IPS-18c (cell line): ENCODE measurements around the gene ARHGEF7.

Source experiments
- H3K4me3 ChIP-seq: 2 replicates; pipeline ENCODE4 v1.7.0; 2013; ENCODE audit warnings: low read depth, mild to moderate bottlenecking, low read length, moderate library complexity; ENCODE audit not compliant: insufficient read depth
- H3K9me3 ChIP-seq: one replicate; pipeline ENCODE4 v1.6.1; 2013; ENCODE audit warnings: mild to moderate bottlenecking, low read length, moderate library complexity; ENCODE audit not compliant: control insufficient read depth, insufficient read depth

The ARHGEF7 gene

DNA sequence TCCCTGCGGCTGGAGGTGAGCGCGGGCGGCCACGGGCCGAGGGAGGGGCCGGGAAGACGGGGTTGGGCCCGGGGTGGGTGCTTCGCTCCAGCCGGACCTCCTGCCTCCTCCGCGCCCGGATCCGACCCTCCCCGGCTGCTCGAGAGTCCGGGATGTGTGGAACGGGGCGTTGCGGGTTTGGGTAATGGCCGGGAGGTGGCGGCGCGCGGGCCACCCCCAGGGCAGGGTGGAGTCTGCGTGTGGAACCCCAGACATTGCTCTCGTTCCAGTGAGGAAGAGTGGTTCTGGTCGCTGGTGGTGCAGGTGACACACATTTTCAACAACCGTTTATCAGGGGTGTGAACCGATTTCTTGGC lies 38.8 kb downstream of the ARHGEF7 start:
- Histone ChIP-seq H3K9me3 (no peaks in the 10 kb centered on the region), H3K4me3 (peak overlapping the region; percentile 87)

DNA sequence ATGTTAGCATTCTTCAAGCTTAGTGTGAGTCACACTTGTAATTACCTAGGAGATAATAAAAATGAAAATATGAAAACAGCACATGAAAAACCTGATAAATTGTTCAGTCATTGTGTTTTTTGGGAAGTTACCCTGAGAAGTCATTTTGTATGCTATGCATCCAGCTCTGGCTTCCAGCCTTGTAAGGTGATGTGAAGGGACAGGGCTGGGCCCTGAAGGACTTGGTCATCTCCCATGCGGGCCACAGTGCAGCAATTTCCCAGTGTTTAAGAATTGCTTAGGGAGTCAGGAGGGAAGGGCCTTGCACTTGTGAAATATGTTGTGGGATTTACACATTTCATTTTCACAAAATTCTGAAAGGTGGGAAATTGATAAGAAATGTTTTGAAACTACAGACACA lies 41.3 kb downstream of the ARHGEF7 start:
- no peaks in the 10 kb centered on the region for H3K9me3 ChIP-seq
- no peak overlapping the region for H3K4me3 ChIP-seq

DNA sequence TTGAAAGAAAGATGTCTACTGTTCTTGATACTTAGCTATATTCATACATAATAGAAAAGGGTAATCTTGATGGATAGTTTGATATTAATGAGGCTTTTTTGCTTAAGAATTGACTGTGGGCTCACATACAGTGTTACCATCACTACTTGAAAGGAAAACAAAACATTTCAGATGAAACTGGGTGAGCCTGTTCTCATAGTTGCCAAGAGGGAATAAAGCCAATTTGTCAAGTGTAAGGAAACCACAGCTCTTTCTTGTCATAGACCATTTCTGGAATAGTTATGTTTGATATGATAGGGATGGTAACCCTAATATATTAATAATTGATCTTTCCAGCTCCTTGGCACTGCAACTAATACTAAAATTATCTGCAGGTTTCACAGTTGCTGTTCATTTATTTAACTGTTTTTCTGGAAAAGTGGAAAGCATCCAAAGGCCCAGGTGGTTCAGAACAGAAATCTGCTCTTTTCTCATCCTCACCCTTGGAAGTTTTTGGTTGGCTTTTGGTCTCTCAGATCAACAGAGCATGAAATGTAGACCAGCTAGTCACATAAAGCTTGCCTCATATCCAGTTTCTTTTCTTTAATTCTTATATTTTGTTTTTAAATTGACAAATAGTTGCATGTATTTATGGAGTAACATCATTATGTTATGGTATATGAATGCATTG lies 43.2 kb downstream of the ARHGEF7 start:
- Histone ChIP-seq H3K9me3 (no peaks in the 10 kb centered on the region), H3K4me3 (no peak overlapping the region)

DNA sequence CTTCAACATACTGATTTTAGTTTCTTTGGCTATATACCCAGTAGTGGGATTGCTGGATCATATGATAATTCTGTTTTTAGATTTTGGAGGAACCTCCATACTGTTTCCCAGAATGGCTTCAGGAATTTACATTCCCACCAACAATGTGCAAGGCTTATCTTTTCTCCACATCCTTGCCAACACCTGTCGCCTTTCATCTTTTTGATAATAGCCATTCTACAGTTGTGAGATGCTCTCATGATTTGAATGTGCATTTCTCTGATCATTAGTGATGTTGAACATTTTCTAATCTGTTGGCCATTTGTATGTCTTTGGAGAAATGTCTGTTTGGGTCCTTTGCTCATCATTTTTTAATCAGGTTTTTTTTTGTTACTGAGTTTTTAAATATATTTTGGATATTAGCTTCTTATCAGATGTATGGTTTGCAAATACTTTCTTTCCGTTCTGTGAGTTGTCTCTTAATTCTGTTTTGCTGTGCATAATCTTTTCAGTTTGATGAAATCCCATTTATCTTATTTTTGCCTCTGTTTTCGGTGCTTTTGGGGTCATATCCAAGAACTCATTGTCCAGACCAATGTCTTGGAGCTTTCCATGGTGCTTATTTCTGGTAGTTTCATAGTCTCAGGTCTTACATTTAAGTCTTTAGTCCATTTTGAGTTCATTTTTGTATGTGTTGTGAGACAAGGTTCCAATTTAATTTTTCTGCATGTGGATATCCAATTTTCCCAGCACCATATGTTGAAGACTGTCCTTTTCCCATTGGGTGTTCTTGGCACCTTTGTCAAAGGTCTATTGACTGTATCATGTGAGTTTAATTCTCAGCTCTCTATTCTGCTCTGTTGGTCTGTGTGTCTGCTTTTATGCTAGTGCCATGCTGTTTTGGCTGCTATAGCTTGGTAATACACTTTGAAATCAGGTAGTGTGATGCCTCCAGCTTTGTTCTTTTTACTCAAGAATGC lies 44.5 kb downstream of the ARHGEF7 start:
- no peaks in the 10 kb centered on the region for H3K9me3 ChIP-seq
- no peak overlapping the region for H3K4me3 ChIP-seq

DNA sequence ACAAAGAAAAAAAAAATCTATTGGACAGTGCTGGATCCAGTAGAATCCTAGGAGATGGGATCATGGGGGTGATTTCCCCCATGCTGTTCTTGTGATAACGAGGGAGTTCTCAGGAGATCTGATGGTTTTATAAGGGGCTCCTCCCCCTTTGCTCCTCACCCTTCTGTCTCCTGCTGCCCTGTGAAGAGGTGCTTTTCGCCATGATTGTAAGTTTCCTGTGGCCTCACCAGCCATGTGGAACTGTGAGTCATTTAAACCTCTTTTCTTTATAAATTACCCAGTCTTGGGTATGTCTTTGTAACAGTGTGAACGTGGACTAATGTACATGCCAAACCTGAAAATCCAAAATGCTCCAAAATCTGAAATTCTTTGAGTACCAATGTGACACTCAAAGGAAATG lies 45.5 kb downstream of the ARHGEF7 start:
- H3K9me3 ChIP-seq, result no peaks in the 10 kb centered on the region
- no peak overlapping the region for H3K4me3 ChIP-seq

DNA sequence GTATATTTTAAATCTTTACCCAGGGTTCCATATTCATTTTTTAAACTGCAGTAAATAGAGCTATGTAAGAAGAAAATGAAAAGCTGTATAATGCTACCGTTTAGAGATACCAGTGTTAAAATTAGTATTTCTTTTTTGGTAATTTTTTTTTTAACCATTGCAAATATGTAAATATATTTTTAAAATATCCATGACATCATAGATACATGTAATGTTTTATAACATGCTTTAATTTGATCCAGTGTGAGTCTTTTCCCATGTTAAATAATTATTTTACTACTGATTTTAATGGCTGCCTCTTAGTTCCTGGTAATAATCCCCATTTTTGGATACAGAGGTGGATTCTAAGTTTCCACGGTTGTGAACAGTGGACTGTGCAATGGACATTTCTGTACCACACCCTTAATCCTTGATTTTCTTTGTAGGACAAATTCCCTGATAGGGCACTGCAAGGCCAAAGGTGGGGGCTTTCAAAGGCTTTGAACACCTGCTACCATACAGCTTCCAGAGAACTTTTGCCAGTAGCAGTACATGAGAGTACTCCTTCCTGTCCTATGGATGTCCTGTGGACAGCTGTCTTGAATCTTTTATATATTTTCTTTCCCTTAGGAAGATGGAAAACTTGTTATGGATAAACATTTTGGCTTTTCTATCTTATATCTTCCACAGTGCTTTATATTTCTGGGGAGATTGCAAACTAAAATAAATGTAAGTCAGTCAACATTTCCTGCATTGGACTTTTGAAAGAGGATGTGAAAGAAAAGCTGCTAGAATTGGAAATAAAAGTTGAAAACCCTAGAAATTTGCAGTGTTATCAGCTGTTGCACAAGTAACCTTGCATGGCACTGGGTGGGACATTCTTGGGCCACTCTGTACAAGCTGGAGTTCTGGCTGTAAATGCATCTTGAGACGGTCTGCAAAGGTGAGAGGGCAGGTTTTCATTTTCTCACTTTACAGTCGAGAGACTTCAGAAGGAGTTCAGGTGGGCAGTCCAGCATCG lies 46.8 kb downstream of the ARHGEF7 start:
- Histone ChIP-seq H3K4me3 (no peak overlapping the region), H3K9me3 (no peaks in the 10 kb centered on the region)

DNA sequence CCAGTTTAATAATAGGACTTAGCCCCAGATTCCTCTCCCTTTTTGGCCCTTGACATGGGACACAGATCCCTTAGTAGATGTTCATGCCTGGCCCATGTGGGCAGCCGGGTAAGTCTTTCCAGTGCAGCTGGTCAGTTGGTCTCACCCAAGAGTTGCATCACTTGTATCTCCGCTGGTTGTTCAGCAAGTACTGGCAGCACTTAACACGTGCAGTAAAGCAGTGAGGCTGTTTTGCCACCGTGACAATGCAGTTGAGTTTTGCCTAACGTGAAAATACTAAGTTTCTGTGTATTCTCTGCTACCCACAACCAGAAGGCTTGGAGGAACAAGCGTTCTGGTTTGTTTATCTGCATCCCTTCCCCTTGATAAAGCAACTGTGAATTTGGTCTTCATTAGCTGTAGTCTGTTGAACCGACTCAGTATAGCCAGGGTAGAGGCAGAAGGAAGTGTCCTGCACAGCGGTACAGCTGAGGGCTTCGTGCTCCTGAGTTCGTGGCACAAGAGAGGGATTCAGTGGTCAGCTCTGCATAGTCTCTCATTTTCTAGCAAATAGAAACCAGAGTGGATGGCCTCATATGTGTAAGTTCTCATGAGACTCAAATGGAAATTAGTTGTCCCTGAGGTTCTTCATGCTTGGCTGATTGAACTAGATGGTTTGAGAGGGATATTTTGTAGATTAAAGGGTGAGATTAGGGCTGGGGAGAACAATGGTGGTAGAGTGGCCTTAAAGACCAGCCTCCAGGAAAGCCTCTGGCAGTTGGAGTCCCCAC lies 50.3 kb downstream of the ARHGEF7 start:
- H3K9me3 ChIP-seq, result no peaks in the 10 kb centered on the region

DNA sequence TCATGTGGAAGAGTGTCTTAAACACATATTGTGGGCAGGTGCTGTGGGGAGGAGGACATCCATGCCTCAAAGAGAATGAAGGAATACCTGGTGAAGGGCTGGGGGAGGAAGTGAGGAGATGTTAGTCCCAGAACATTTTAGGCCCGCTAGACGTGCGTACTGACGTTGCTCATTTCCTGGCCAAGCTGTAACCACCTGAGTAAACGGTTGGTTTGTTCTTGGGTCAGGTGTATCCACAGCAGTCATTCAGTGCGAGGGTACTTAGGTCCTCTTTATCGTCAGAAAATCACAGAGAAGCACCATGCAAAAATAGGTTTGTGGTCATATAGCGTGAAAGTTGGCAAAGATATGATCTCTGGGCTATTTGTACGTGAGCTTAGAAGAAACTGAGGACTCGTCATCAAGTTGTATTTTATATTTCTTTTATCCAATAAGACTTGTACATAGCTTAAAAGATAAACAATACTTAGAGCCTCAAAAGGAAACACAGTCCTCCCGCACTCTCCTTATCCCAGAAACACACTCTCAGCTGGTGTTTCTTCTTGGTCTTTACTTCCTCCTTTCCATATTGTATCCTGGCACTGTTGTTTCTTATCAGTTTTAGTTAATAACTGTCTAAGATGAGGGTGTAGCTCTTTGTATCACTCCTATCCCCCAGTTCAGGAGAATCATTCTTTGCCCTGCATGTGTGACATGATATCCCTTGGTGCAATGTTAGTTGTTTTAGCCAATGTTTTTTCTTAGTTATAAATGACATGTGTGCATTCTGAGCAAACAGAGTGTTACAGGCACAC lies 52.0 kb downstream of the ARHGEF7 start:
- H3K4me3 ChIP-seq, result no peak overlapping the region
- no peaks in the 10 kb centered on the region for H3K9me3 ChIP-seq

More for the DNA sequence above, 50.3 kb downstream of the ARHGEF7 start:
- H3K4me3 ChIP-seq, result no peak overlapping the region

DNA sequence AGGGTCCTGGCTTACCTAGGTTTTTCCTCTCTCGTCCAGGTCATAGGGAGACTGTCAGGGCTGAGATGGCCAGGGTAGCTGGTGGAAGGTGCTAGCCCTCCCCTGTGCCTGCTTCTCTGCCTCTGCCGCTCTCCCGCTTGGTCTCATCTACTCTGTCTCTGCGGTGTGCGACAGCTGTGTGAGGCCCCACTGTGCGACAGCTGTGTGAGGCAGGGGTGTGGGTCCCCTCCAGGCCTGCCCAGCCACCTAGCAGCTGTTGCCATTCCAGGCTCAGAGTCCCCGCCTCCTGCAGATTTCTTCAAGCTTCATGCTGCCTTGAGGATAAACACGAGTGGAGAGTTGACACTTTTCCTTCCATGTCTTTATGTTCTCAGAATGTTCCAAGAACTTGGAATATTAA lies 53.0 kb downstream of the ARHGEF7 start:
- H3K4me3 ChIP-seq, result no peak overlapping the region
- no peaks in the 10 kb centered on the region for H3K9me3 ChIP-seq

DNA sequence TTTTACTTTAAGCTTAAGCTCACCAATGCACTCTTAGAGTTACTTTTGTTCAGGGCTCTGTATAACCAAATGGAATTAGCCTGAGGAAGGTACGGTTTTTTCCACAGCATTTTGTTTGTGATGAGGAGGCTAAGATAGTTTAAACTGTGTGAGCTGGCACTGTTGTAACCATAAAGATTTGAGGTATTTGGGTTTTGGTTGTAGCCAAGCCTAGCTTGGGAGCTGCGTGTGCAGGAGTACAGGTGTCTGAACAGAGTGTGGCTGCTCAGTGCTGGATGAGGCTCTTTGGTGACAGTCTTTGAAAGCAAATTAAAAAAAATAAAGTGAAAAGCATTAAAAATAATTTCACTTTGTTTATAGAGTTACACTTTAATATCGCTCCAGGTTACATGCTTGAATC lies 56.0 kb downstream of the ARHGEF7 start:
- Histone ChIP-seq H3K4me3 (no peak overlapping the region), H3K9me3 (no peaks in the 10 kb centered on the region)

DNA sequence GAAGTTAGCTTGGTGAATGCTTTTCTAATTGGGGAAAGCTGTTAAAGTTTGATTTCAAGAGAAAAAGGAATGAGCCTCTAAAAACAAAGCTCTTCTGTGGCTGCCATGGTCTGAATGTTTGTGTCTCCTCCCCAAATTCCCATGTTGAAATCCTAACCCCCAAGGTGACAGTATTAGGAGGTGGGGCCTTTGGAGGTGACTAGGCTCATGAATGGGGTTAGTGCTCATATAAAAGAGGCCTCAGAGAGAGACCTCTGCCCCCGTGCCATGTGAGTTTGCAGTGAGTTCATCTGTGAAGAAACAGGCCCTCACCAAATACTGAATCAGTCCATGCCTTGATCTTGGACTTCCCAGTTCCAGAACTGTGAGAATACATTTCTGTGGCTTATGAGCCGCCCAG lies 56.5 kb downstream of the ARHGEF7 start:
- Histone ChIP-seq H3K4me3 (no peak overlapping the region), H3K9me3 (no peaks in the 10 kb centered on the region)

DNA sequence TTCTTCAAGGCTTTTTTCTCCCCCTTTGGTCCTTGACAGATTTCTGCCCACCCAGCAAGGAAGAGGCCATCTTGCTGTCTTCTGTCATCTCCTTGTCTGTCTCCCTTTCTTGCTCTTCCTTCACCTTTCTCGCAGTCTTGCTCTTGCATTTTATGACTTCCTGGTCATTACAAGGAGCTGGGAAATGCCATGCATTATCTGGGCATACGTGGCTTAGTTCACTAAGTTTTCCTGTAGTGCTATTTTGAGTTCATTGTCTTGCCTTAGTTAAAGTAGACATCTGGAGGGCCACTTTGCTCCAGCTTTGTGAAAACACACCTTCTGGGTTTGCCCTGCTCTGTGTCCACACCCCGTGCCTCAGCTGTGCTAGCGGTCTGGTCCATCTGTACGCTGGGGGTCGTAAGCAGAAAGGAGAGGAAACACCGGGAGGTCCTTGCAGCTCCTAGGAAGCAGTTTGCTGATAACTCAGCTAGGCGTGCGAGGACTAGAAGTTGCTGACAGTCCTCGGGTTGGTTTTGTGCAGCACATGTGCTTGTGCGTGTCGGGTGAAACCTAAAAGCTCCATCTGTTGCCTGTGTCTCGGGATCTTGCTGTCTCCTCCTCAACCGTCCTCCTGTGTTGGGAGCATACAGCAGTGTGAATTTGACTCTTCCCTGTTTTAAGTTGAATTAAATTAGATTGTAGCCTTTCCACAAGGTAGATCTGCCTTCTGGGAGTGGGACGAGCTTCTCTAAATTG lies 59.4 kb downstream of the ARHGEF7 start:
- H3K4me3 ChIP-seq, result no peak overlapping the region
- no peaks in the 10 kb centered on the region for H3K9me3 ChIP-seq

DNA sequence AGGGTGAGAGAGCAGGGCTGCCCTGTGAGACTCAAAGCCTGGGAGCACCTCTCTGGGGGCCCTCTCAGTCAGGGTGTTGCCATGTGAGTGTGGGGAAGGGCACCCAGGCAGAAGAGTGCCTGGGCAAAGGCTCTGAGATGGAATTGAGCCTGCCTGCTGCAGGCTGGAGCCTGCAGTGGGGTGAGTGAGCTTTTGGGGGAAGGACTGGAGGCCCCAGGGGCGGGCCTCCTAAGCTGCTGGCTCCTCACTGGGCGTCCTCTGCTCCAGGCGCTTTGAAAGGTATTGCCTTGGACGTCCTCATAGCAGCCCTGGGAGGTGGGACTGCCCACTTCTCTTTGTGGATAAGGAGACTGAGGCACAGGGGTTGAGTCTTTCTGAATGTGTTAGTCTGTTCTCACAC lies 60.3 kb downstream of the ARHGEF7 start:
- no peaks in the 10 kb centered on the region for H3K9me3 ChIP-seq

DNA sequence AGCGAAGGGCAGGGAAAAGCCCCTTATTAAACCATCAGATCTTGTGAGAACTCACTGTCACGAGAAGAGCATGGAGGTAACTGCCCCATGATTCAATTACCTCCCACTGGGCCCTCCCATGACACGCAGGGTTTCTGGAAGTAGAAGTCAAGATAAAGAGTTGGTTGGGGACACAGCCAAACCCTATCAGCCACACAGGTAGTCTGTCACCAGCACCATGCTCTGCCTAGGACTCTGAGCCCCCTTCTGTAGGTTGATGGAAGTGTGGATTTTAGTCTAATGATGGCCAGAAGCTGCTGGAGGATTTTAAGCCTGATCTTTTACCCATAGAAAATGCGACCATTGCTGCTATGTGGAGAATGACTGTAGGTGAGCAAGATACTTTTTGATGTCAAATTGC lies 60.8 kb downstream of the ARHGEF7 start:
- no peaks in the 10 kb centered on the region for H3K9me3 ChIP-seq
- no peak overlapping the region for H3K4me3 ChIP-seq

More for the DNA sequence above, 60.3 kb downstream of the ARHGEF7 start:
- no peak overlapping the region for H3K4me3 ChIP-seq

DNA sequence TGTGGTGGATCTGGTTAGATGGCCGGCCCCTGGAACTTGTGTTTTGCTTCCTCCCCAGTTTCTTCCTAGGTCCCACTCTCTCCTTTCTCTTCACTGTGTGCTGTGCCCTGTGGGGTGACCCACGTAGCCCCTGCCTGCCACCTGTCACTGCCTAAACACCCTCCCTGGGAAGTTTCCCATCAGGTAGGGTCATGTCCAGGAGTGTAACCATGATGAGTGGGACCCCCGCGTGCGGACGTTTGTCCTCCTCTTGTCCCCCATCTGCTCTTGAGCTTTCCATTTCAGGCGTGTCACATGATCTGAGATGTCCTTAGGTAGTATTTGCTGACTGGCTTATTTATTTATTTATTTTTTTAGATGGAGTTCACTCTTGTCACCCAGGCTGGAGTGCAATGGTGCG lies 61.3 kb downstream of the ARHGEF7 start:
- no peaks in the 10 kb centered on the region for H3K9me3 ChIP-seq
- no peak overlapping the region for H3K4me3 ChIP-seq
